ENCODE measurements around the gene MLN. TPM values are rescaled to one million over a fixed set of nuclear protein-coding genes. Genes with fewer than 3 reads are reported as not detected.

Gene MLN
- total RNA-seq, 1 donor from 2014 or later, result not detected

DNA sequence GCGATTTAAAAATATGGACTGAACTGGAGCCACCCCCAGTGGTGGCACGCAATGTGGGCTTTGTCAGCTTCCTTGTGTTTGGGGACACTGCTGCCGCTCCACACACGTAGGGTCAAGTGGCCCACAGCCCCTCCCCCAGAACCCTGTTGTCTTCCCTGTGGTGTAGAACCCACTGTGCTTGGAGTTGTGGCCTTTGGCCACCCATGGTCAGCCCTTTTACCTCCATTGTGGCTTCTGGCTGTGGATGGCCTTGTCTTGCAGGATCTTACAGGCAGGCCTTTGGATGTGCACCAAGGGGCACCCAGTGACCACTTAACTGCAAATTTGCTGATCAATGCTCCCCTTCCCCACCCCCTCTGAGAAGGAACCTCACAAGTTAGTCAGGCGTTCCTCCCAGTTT, 12.9 kb downstream of the MLN start:
- no peak for DNase-seq (ENCODE audit: low spot score)
- H3K4me1 Mint-ChIP-seq (ENCODE audit: unreplicated experiment), result peaks cover 44% of the 10 kb centered on the region
- H3K4me3 Mint-ChIP-seq (ENCODE audit: unreplicated experiment), result no peak overlapping the region
- H3K36me3 Mint-ChIP-seq (ENCODE audit: low read depth, unreplicated experiment), result peaks cover 4% of the 10 kb centered on the region
- no peaks in the 10 kb centered on the region for H3K9me3 Mint-ChIP-seq (ENCODE audit: unreplicated experiment)
- TF ChIP-seq, protein P1, sequence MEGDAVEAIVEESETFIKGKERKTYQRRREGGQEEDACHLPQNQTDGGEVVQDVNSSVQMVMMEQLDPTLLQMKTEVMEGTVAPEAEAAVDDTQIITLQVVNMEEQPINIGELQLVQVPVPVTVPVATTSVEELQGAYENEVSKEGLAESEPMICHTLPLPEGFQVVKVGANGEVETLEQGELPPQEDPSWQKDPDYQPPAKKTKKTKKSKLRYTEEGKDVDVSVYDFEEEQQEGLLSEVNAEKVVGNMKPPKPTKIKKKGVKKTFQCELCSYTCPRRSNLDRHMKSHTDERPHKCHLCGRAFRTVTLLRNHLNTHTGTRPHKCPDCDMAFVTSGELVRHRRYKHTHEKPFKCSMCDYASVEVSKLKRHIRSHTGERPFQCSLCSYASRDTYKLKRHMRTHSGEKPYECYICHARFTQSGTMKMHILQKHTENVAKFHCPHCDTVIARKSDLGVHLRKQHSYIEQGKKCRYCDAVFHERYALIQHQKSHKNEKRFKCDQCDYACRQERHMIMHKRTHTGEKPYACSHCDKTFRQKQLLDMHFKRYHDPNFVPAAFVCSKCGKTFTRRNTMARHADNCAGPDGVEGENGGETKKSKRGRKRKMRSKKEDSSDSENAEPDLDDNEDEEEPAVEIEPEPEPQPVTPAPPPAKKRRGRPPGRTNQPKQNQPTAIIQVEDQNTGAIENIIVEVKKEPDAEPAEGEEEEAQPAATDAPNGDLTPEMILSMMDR (IDR thresholded peaks at IDR 0.05; ENCODE audit: unreplicated experiment), result no peak
- H3K27ac Mint-ChIP-seq (ENCODE audit: unreplicated experiment), result no peak overlapping the region
- H3K27me3 Mint-ChIP-seq (ENCODE audit: unreplicated experiment), result peaks cover 16% of the 10 kb centered on the region

DNA sequence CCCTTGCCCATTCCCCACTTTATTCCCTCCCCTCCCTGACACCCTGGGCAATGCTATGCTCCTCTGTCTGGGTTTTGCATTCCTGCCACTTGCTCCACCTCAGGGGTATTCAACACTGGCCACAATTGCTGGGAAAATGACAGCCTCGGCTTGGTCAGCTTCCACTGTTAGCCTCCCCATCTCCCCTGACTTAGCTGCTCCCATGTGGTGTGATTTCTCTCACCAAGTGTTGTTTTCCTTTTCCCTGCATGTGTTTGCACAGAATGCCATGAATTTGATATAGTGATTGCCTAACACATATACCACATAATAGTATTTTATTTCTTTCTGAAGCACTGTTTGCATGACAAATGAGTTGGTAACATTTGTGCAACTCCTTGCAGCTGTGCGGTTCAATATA, 13.4 kb downstream of the MLN start:
- Mint-ChIP-seq H3K4me3 (ENCODE audit: unreplicated experiment) (peak overlapping the region; percentile 57), H3K9me3 (ENCODE audit: unreplicated experiment) (no peaks in the 10 kb centered on the region), H3K27me3 (ENCODE audit: unreplicated experiment) (peaks cover 16% of the 10 kb centered on the region), H3K4me1 (ENCODE audit: unreplicated experiment) (peaks cover 50% of the 10 kb centered on the region), H3K27ac (ENCODE audit: unreplicated experiment) (no peak overlapping the region), H3K36me3 (ENCODE audit: low read depth, unreplicated experiment) (peaks cover 4% of the 10 kb centered on the region)
- TF ChIP-seq, protein P1 (IDR thresholded peaks at IDR 0.05; ENCODE audit: unreplicated experiment), result no peak
- DNase-seq (ENCODE audit: low spot score), result no peak

DNA sequence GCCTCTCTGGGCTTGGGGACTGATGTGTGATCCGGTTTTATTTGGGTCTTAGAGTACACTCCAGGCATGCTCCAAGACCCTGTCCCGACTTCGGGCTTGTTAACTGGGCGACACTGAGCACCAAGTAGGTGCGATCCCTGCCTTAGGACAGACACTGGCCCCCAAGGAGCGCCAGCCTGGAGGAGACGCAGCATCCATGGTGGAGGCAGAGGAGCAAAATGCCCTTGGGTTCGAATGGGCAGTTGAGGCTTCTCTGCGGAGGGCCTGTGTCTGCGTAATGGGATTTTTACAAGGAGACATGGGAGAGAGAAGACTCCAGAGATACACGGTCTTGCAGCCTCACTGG, 14.3 kb downstream of the MLN start:
- H3K36me3 Mint-ChIP-seq (ENCODE audit: low read depth, unreplicated experiment), result peaks cover 4% of the 10 kb centered on the region
- H3K27me3 Mint-ChIP-seq (ENCODE audit: unreplicated experiment), result peaks cover 16% of the 10 kb centered on the region
- TF ChIP-seq, protein P1 (IDR thresholded peaks at IDR 0.05; ENCODE audit: unreplicated experiment), result no peak
- H3K9me3 Mint-ChIP-seq (ENCODE audit: unreplicated experiment), result no peaks in the 10 kb centered on the region
- DNase-seq (ENCODE audit: low spot score), result no peak
- peaks cover 58% of the 10 kb centered on the region for H3K4me1 Mint-ChIP-seq (ENCODE audit: unreplicated experiment)
- peak overlapping the region; percentile 97 for H3K4me3 Mint-ChIP-seq (ENCODE audit: unreplicated experiment)
- peak overlapping the region; percentile 99 for H3K27ac Mint-ChIP-seq (ENCODE audit: unreplicated experiment)

DNA sequence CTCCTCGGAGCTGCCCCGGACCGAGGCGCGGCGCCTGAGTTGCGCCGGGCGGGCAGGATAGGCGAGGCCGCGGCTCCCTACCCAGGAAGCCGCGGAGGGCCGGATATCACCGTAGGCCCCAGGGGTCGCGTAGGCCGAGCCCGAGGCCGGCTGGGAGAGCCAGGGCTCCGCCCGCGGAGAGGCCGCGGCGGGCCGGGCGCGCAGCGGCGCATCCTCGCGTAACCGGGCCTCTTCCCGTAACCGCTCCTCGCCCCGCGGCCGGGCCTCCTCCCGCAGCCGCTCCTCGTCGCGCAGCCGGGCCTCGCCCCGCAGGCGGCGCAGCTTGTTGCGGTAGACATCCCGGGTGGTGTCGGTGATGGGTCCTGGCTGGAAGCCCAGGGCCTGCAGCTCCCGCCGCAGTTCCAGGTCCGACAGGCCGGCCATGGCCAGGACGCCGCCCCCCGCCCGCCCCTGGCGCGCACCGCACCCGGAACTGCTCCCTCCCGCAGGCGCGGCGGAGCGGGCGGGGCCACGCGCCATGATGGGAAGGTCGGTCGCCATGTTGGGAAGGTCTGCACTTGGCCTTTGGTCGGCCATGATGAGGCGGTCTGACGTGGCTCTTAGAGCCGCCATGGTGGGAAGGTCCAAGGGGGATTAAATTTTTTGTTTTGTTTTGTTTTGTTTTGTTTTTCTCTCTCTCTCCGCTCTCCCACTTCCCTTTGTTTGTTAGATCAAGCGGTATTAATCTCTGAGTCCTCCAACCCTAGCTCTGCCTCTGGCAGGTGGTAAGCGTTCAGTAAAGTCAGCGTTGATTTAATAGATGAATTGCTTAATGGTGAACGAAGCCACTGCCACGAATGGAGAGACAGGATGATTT, 14.9 kb downstream of the MLN start, which contains the start of gene LEMD2:
Gene LEMD2, minus strand, starts transcription at position 437 of the 856 bp plus-strand sequence. Its CDS starts 14 bp downstream, at position 423.
- H3K27me3 Mint-ChIP-seq (ENCODE audit: unreplicated experiment), result peaks cover 19% of the 10 kb centered on the region
- peaks cover 4% of the 10 kb centered on the region for H3K36me3 Mint-ChIP-seq (ENCODE audit: low read depth, unreplicated experiment)
- peak; percentile 91 for DNase-seq (ENCODE audit: low spot score)
- H3K27ac Mint-ChIP-seq (ENCODE audit: unreplicated experiment), result peak within 1 kb of the TSS; percentile 99
- TF ChIP-seq, protein P1 (IDR thresholded peaks at IDR 0.05; ENCODE audit: unreplicated experiment), result no peak
- H3K4me1 Mint-ChIP-seq (ENCODE audit: unreplicated experiment), result peaks cover 61% of the 10 kb centered on the region
- peak within 1 kb of the TSS; percentile 98 for H3K4me3 Mint-ChIP-seq (ENCODE audit: unreplicated experiment)
- no peaks in the 10 kb centered on the region for H3K9me3 Mint-ChIP-seq (ENCODE audit: unreplicated experiment)

All from endothelial cell (in vitro differentiated cells).